GM19035 (cell line): ENCODE data around the gene CERK.

ENCODE experiments used
- ATAC-seq: cut with Tn5 transposase; IDR thresholded peaks from one replicate; pipeline ENCODE4 v1.9.1; 2021; ENCODE audit not compliant: unreplicated experiment

Gene CERK

DNA sequence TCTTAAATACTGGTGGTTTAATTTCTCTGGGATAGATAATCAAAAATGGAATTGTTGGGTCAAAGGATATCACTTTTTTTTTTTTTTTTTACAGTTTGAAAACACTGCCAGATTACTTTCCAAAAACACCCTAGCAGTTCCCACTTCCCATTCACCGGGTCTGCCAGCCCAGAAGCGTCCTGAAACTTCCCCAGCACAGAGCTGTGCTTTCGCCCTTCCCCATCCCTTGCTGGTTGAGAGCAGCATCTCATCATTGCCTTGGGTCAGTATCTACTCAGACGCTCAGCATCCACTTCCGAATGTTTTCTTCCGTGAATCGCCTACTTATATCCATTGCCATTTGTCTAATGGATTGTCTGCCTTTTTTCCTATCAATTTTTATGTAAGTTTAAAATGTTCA is 5.5 kb downstream of the CERK start:
- ATAC-seq, result no peak

DNA sequence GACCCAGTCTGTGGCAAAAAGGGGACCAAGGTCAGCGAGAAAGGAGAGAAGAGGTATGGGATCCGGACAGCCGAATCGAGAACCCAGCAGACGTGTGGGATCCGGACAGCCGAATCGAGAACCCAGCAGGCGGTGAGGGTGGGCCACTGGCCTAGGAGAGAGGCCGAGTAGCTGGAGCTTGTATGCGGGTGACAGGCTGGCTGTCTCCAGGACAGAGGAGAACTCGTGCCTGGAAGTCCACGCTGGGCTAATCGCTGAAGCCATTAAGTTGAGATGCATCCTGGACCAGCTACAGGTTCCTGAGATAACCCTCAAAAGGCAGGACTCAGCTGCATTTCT is 6.0 kb downstream of the CERK start:
- no peak for ATAC-seq

DNA sequence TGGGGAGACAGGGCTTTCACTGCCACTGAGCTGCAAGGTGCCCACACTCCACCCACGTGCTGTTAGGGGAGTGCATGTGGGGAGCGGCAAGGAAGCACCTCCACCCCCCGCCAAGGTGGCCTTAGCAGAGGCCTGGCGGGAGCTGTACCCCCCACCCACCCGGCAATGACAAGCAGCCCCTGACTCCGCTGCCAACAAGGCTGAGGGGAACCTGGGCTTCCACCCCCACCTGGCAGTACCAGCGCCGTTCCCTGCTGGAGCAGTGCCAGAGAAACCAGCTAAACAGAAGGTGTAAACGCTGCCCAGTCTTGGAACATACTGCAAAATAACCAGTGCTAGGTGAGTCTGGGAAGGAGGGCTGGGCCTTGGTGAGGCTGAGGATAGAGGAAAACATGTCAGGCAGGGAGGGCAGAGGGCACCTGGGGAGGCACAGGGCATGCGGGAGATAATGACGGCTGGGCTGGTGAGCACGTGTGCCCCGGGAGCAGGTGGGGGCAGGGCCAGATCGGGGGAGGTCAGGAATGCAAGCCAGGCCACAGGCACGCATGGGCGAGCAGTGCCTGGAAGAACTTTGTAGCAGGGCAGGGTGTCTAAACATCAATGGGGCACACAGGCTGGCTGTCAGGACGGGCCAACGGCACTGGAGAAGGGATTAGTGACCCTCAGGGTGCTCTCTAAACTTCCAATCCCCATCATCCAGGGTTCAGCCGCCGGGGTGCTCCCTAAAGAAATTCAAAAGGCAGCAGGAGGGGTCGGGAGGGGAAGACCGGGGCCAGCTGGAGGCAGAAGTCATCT is 6.6 kb downstream of the CERK start:
- no peak for ATAC-seq

- no peak for ATAC-seq
These were observed 7.3 kb downstream of the CERK start for GRCh38 chr22:46730568-46731245.

DNA sequence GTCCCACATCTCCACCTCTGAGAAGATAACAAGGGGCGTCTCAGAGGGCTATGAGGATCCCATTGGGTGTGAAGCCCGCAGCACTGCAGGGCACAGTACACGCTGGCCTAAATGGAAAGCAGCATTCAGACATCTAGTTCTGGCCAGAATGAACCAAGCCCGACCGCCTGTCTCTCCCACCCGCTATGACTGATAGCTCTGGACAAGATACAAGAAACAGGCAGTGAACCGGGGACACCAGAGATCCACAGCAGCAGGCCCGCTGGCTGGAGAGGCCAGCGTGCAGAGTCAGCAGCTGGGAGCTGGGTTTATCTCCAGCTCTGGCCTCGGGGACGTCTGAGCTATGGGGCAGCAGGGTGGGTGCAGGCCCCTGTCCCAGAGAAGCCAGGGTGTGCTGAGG is 9.6 kb downstream of the CERK start:
- ATAC-seq, result no peak

DNA sequence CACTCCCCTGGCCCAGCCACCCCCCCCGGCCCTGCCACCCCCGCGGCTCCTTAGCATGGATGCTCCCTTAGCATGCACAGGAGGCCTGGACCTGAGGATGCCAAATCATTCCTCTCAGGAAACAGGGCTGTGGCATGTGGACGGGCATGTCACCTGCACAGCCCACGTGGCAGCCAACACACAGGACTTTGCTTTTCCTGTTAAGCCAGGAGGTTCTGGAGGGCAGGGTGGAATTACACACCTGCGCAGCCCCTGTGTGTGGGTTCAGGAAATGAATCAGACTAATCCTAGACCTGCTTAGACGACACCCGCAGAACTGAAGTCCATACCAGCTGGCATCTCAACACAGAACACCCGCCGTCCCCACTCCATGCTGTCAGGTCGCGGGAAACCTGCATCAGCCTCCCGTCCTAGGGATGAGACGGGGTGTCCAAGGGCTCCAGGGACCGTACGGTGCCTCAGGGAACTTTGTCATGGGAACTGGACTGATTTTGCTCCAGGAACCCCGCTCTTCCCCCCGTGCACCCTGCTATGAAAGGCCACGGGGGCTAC is 10.2 kb downstream of the CERK start:
- ATAC-seq, result no peak

DNA sequence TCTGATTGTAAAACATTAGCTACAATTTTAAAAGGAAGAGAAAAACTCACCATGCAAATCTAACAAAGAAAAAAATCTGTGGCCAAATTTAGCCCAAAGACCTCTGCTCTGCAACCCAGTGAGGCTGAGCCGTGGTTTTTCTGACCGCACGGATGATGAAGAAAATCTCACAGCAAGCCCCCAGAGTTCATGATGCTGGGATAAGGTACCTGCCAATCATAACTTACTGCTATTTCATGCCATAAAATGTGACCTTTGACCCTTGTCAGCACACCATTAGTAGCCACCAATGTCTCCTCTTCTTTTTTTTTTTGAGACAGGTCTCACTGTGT is 11.1 kb downstream of the CERK start:
- ATAC-seq, result no peak

- ATAC-seq, result no peak
These were observed 11.7 kb downstream of the CERK start for GRCh38 chr22:46726066-46726985.

GRCh38 chr22:46725096-46725495 is 13.0 kb downstream of the CERK start:
- ATAC-seq, result no peak

DNA sequence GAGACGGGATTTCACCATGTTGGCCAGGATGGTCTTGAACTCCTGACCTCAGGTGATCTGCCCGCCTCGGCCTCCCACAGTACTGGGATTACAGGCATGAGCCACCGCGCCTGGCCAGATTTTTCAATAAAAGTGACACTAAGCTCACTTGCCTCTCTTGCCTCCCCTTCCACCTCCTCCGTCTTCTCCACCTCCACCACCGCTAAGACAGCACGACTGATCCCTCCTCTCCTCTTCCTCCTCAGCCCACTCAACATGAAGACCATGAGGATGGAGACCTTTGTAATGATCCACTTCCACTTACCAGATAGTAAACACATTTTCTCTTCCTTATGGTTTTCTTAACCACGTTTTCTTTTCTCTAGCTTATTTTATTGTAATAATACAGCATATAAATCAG is 14.2 kb downstream of the CERK start:
- ATAC-seq, result no peak

- no peak for ATAC-seq
These were observed 16.5 kb downstream of the CERK start for GRCh38 chr22:46721501-46722085.

DNA sequence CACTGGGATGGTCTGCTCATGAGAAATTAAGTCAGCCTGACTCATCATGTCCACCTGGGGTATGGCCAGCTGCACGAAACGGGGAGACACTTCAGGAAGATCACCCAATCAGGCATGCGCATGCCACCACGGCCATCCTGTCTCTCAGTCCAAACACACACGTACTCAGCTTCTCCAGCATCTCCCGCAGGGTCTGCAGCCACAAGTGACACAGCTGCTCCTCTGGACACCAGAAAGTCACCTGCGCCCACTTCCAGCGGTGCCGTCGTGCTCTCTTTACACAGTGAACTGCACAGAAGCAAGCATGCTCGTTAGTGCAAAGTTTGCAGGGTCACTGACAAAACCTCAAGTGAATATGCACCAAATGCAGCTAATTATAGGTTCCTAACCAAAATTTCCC is 18.1 kb downstream of the CERK start:
- no peak for ATAC-seq

DNA sequence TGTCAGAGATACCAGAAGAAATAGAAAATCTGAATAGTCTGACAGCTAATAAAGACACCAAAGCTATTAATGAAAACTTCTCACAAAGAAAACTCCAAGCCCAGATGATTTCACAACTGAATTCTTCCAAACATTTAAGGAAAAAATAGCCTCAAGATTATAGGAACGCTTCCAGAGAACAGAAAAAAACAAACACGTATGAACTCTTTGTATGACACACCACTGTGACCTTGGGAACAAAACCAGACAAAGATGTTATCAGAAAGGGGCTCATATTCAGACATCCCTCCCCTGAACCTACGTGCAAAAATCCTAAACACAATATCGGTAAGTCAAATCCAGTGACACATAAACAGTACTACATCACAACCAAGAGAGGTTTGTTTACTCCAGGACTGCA is 23.5 kb downstream of the CERK start:
- no peak for ATAC-seq

GRCh38 chr22:46712288-46712687 is 25.8 kb downstream of the CERK start:
- ATAC-seq, result no peak

DNA sequence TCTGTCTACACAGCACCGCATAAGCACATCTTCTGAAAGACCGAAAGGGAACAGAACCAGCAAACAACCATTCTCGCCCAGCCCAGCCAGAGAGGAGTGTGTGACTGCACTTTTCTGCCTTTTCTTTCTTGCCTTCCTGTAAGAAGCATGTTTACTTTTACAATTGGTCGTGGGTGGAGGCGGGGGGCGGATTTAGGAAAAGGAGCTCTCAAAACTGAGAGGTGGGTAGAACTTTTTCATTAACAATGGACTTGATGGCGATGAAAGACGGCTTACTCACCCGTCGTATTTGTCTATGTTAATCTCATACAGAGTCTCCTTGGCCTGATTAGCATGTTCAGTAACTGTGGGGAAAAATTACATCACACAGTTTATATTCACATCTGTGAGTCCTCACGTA is 27.2 kb downstream of the CERK start:
- no peak for ATAC-seq

- no peak for ATAC-seq
These were observed 29.2 kb downstream of the CERK start for GRCh38 chr22:46708766-46709330.

DNA sequence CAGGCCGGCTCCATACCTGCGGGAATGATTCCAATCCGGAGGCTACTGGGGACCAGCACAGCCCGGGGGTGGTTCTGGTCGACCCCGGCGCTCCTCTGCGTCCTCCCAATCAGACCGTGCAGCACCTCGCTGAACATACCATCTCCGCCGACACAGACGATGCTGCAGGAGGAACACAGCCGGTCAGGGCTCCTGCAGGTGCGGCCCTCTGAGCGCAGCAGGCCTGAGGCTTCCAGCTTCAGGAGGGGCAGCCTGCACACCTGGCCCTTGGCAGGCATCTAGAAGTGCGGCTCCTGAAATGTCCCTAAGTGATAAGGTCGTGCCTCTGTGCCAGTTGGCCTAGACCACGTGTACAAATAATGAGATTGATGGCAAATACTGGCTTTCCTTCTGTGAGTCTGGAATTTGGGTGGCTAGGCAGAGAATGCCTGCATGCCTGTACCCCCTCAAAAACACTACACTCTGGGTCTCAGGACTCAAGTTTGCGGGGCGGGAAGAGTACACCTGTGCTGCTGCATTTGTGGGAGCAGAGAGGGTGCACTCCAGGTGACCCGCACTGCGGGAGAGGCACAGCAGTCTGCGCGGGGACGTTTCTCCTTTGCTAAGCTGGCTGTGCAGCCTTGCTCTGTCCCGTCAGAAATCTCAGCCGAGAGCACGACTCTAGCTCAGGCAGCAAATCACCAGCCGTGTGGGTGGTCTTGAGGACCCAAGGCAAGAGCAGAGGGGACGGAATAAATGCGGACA is 30.1 kb downstream of the CERK start:
- no peak for ATAC-seq

GRCh38 chr22:46707305-46707704 is 30.7 kb downstream of the CERK start:
- no peak for ATAC-seq

DNA sequence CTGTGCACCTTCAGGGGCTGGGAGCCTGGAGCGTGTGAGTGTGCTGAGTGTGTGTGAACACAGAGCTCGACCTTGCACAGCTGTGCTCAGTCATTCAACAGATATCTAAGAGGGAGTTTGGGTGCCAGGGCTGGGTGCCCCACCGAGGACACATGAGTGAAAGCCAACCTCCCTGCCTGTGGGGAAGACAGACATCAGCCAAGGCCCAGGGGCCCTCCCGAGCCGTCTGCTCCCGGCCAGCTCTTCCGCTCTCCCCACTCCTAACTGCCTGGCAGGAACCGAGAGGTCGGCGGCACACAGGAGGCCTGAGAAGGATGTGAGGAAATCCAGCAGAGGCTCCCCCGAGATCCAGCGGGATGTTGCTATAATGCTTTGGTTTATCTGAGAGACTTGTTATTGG is 32.0 kb downstream of the CERK start:
- no peak for ATAC-seq

GRCh38 chr22:46703996-46704370 is 34.1 kb downstream of the CERK start:
- ATAC-seq, result no peak
